Activated T-helper 1 cell treated with anti-CD3 and anti-CD28 coated beads, Interleukin-12 subunit alpha, Interleukin-12 subunit beta, Interleukin-2, Interleukin-4 antibody, amounts not matched to agents 30 ng/mL and 10 ng/mL and 1 ng/mL, durations not matched to agents 14 hours and 24 hours and 36 hours (primary cell): Measurements from ENCODE around the gene MMGT1. TPM values are rescaled to one million over a fixed set of nuclear protein-coding genes. Genes with fewer than 3 reads are reported as not detected.

ENCODE experiments used
- total RNA-seq: library from RNA; stranded (reverse); gene quantifications from 2 replicates; pipeline ENCODE4 v1.2.3, GENCODE V29; 2022

The MMGT1 gene
- total RNA-seq, 1 donor from 2014 or later = 25.2 TPM

Other genes with a start within 250 kb of the MMGT1 start
- not detected in 2 replicates for gene CT45A3, start 205.8 kb downstream of the MMGT1 start, total RNA-seq
- not detected in 2 replicates for gene CT45A5, start 188.5 kb downstream of the MMGT1 start, total RNA-seq
- not detected in 2 replicates for gene CT45A6, start 171.2 kb downstream of the MMGT1 start, total RNA-seq
- gene CT45A2, start 154.0 kb downstream of the MMGT1 start, total RNA-seq = not detected in 2 replicates
- not detected in 2 replicates for gene CT45A7, start 136.7 kb downstream of the MMGT1 start, total RNA-seq
- gene CT45A8, start 119.5 kb downstream of the MMGT1 start, total RNA-seq = not detected in 2 replicates
- gene CT45A9, start 102.2 kb downstream of the MMGT1 start, total RNA-seq = not detected in 2 replicates
- gene CT45A10, start 80.5 kb downstream of the MMGT1 start, total RNA-seq = not detected in 2 replicates
- not detected in 2 replicates for gene SAGE1, start 80.3 kb downstream of the MMGT1 start, total RNA-seq
- gene SLC9A6, start 11.4 kb upstream of the MMGT1 start, total RNA-seq = 12.7 and 13.4 TPM in 2 replicates
- 8.5 and 8.7 TPM in 2 replicates for gene FHL1, start 173.5 kb upstream of the MMGT1 start, total RNA-seq